HepG2 (cell line): Measurements from ENCODE around the gene CRISPLD2. TPM values are rescaled to one million over a fixed set of nuclear protein-coding genes. Genes with fewer than 3 reads are reported as not detected.
A peak's percentile ranks its signal among the peaks of the same experiment; 100 is the strongest.

Experiments used
- AHR ChIP-seq: IDR thresholded peaks from 2 replicates; pipeline ENCODE4 v1.6.1; 2018; ENCODE audit warnings: missing genetic modification reagents, missing compliant biosample characterization
- ASH2L ChIP-seq: fragments of 300-600, 200-600 bp; sonication (generic); IDR thresholded peaks from 2 replicates; pipeline ENCODE4 v1.7.0; 2017; ENCODE audit warnings: low read depth, mild to moderate bottlenecking, moderate library complexity, mixed read lengths, low read length; ENCODE audit not compliant: insufficient read length
- ATF1 ChIP-seq: IDR thresholded peaks from 2 replicates; pipeline ENCODE4 v1.6.1; 2016; ENCODE audit warnings: mild to moderate bottlenecking, control low read depth
- BRCA1 ChIP-seq: sonication (generic); formaldehyde crosslinking; IDR thresholded peaks from 2 replicates; pipeline ENCODE4 v1.4.0; 2020; ENCODE audit warnings: missing genetic modification reagents
- GPBP1L1 ChIP-seq: sonication (generic); formaldehyde crosslinking; IDR thresholded peaks from 2 replicates; pipeline ENCODE4 v1.5.0; 2020; ENCODE audit warnings: mild to moderate bottlenecking, missing genetic modification reagents
- HMG20B ChIP-seq: conservative IDR thresholded peaks from 2 replicates; pipeline ENCODE4 v1.6.1; 2016; ENCODE audit warnings: missing genetic modification reagents, missing compliant biosample characterization
- HOXD1 ChIP-seq: sonication (generic); formaldehyde crosslinking; IDR thresholded peaks from 2 replicates; pipeline ENCODE4 v1.5.0; 2020; ENCODE audit warnings: missing genetic modification reagents
- KAT2B ChIP-seq: fragments of 150-350 bp; IDR thresholded peaks from 2 replicates; pipeline ENCODE4 v1.6.1; 2014; ENCODE audit warnings: low read depth, low read length, borderline replicate concordance
- MAF1 ChIP-seq: sonication (generic); formaldehyde crosslinking; IDR thresholded peaks from 2 replicates; pipeline ENCODE4 v1.5.0; 2020; ENCODE audit warnings: missing genetic modification reagents, borderline replicate concordance
- MTERF4 ChIP-seq: sonication (generic); formaldehyde crosslinking; IDR thresholded peaks from 2 replicates; pipeline ENCODE4 v1.8.0; 2023; ENCODE audit warnings: mild to moderate bottlenecking, missing genetic modification reagents
- MYC ChIP-seq: sonication (generic); formaldehyde crosslinking; IDR thresholded peaks from 2 replicates; pipeline ENCODE4 v1.9.0; 2021; ENCODE audit warnings: missing genetic modification reagents, borderline replicate concordance
- NCOA2 ChIP-seq: sonication (generic); formaldehyde crosslinking; IDR thresholded peaks from 2 replicates; pipeline ENCODE4 v1.8.0; 2022; ENCODE audit warnings: inconsistent platforms
- NCOR1 ChIP-seq: fragments of 200-600 bp; sonication (generic); IDR thresholded peaks from 2 replicates; pipeline ENCODE4 v1.7.0; 2017; ENCODE audit warnings: antibody characterized with exemption, low read length, borderline replicate concordance
- PATZ1 ChIP-seq: sonication (generic); formaldehyde crosslinking; IDR thresholded peaks from 2 replicates; pipeline ENCODE4 v1.4.0; 2020; ENCODE audit warnings: missing genetic modification reagents
- POLR2AphosphoS5 ChIP-seq: IDR thresholded peaks from 2 replicates; pipeline ENCODE4 v1.6.1; 2012; ENCODE audit warnings: low read depth, low read length
- SAP130 ChIP-seq: IDR thresholded peaks from 2 replicates; pipeline ENCODE4 v1.6.1; 2016; ENCODE audit warnings: low read depth
- SMAD1 ChIP-seq: sonication (generic); formaldehyde crosslinking; IDR thresholded peaks from 2 replicates; pipeline ENCODE4 v1.4.0; 2020; ENCODE audit warnings: missing genetic modification reagents, low read depth, mild to moderate bottlenecking, borderline replicate concordance
- SP1 ChIP-seq, 2 experiments: fragments of 450-650 bp in 1 of 2; sonication (generic) in 1 of 2; formaldehyde crosslinking in 1 of 2; IDR thresholded peaks; 2 replicates each; pipeline versions ENCODE4 v1.4.0 to v1.6.1; 2016 to 2020; ENCODE audit warnings: missing genetic modification reagents in 1 of 2
- SRF ChIP-seq: IDR thresholded peaks from 2 replicates; pipeline ENCODE4 v1.6.1; 2011; ENCODE audit warnings: mild to moderate bottlenecking, low read depth, low read length, moderate library complexity
- TBL1XR1 ChIP-seq: fragments of 150-350 bp; IDR thresholded peaks from 2 replicates; pipeline ENCODE4 v1.6.1; 2014; ENCODE audit warnings: borderline replicate concordance, low read length; ENCODE audit not compliant: partially characterized antibody
- ZFP91 ChIP-seq: sonication (generic); formaldehyde crosslinking; IDR thresholded peaks from 2 replicates; pipeline ENCODE4 v1.9.0; 2022; ENCODE audit warnings: missing genetic modification reagents, mild to moderate bottlenecking, borderline replicate concordance
- ZNF747 ChIP-seq: sonication (generic); formaldehyde crosslinking; IDR thresholded peaks from 2 replicates; pipeline ENCODE4 v1.8.1; 2023; ENCODE audit warnings: missing genetic modification reagents, mild to moderate bottlenecking, borderline replicate concordance
- ZNF766 ChIP-seq: sonication (generic); formaldehyde crosslinking; IDR thresholded peaks from 2 replicates; pipeline ENCODE4 v1.5.0; 2020; ENCODE audit warnings: missing genetic modification reagents, borderline replicate concordance
- ZNF777 ChIP-seq: sonication (generic); formaldehyde crosslinking; IDR thresholded peaks from 2 replicates; pipeline ENCODE4 v1.4.0; 2020; ENCODE audit warnings: missing genetic modification reagents
- ZNF781 ChIP-seq: sonication (generic); formaldehyde crosslinking; IDR thresholded peaks from 2 replicates; pipeline ENCODE4 v1.5.1; 2020; ENCODE audit warnings: borderline replicate concordance, mild to moderate bottlenecking, missing genetic modification reagents; ENCODE audit errors: not compliant biosample characterization
- polyA plus RNA-seq, 8 experiments: library from polyadenylated mRNA; depleted of rRNA in 3 of 8; stranded (reverse) in 7 of 8; unstranded in 1 of 8; fragments of >200 nt; fragmentation: Illumina TruSeq in 4 of 8; extraction: Trizol in 4 of 8; gene quantifications; 2 replicates each; pipeline versions ENCODE4 v1.2.1 to v1.2.3, GENCODE V29; 2011 to 2016; ENCODE audit warnings: low read depth in 4 of 8, missing spikeins in 1 of 8, mixed read lengths in 1 of 8; ENCODE audit not compliant: insufficient read depth in 1 of 8
- total RNA-seq, 5 experiments: library from RNA; depleted of rRNA; stranded (reverse); fragments of >200 nt; fragmentation: Illumina TruSeq; extraction: Trizol; gene quantifications; 2 replicates each; pipeline ENCODE4 v1.2.3, GENCODE V29; 2016; ENCODE audit warnings: low read depth in 1 of 5

CRISPLD2 gene
- total and polyA plus RNA-seq, 2 of the 13 experiments (the other 11 are each of a cell fraction or from before 2014, with no cell fraction given), result 0.04 to 0.31 TPM

GRCh38 chr16:84922351-84923120 lies 102.8 kb downstream of the CRISPLD2 start (continued):
- TF ChIP-seq HMG20B (CRISPR knock-in tag) (no peak), ZNF766 (CRISPR knock-in tag) (no peak), NCOA2 (no peak), MYC (peak; percentile 24; the same call in 1 of the 2 replicates), ZNF777 (CRISPR knock-in tag) (no peak), ZFP91 (CRISPR knock-in tag) (peak; percentile 52; the same call in 1 of the 2 replicates), NCOR1 (no peak), GPBP1L1 (CRISPR knock-in tag) (no peak), BRCA1 (CRISPR knock-in tag) (no peak), AHR (CRISPR knock-in tag) (no peak), ZNF747 (CRISPR knock-in tag) (no peak; the same call in 1 of the 2 replicates), MAF1 (CRISPR knock-in tag) (no peak), SAP130 (CRISPR knock-in tag) (no peak; the same call in 1 of the 2 replicates), MTERF4 (CRISPR knock-in tag) (no peak), HOXD1 (CRISPR knock-in tag) (no peak), SRF (no peak), KAT2B (no peak), POLR2AphosphoS5 (no peak), SP1 (IDR thresholded peaks at IDR 0.05) (no peak), SP1 (CRISPR knock-in tag; IDR thresholded peaks at IDR 0.05) (no peak), PATZ1 (CRISPR knock-in tag) (peak; percentile 57; the same call in 1 of the 2 replicates), ZNF781 (CRISPR knock-in tag) (peak; percentile 48), ASH2L (no peak), ATF1 (CRISPR knock-in tag) (no peak), SMAD1 (CRISPR knock-in tag) (no peak), TBL1XR1 (no peak)
